Pancreas (tissue), 10 donors: Measurements from ENCODE around the gene SLC13A1. TPM values are rescaled to one million over a fixed set of nuclear protein-coding genes. Genes with fewer than 3 reads are reported as not detected.

Experiments used
- ATAC-seq, 4 donors: fragments of 200-7000 bp; cut with Tn5 transposase; one replicate each; pipeline versions ENCODE4 v1.8.0 to v1.9.1; 2020; ENCODE audit warnings: mild to moderate bottlenecking in 4 of 4, moderate library complexity in 4 of 4
- DNase-seq, 6 donors: peaks; one replicate each; pipeline ENCODE4 v3.0.0-alpha.2; 2020
- FAIRE-seq: peaks from 2 replicates; lab custom pipeline; 2012; peaks lifted over from hg19 to GRCh38; lab: Jason Lieb, UNC
- H3K27ac ChIP-seq, 4 donors: fragments of 200-600 bp; sonication (generic); 1 replicate in 3 of 4; 2 replicates in 1 of 4; pipeline versions ENCODE4 v1.5.0 to v1.8.0; 2020
- H3K27me3 ChIP-seq, 4 donors: fragments of 200-600 bp; one replicate each; pipeline ENCODE4 v1.8.0; 2021
- H3K36me3 ChIP-seq, 3 donors: fragments of 200-600 bp; sonication (generic) in 1 of 3; one replicate each; pipeline versions ENCODE4 v1.5.0 to v1.8.0; 2020 to 2021
- H3K4me1 ChIP-seq, 3 donors: fragments of 200-600 bp; one replicate each; pipeline ENCODE4 v1.8.0; 2021
- H3K4me3 ChIP-seq, 4 donors: fragments of 200-600 bp; sonication (generic) in 2 of 4; one replicate each; pipeline versions ENCODE4 v1.5.0 to v1.8.0; 2020 to 2021
- H3K9me3 ChIP-seq, 4 donors: fragments of 200-600 bp; one replicate each; pipeline ENCODE4 v1.8.0; 2021
- CTCF ChIP-seq, 4 donors: fragments of 200-600 bp; sonication (generic) in 3 of 4; IDR thresholded peaks; one replicate each; pipeline versions ENCODE4 v1.5.0 to v1.8.0; 2021; ENCODE audit warnings: antibody characterized with exemption in 4 of 4
- WGBS, 2 donors: extraction: QIAGEN DNeasy Blood & Tissue Kit; methylation state at CpG; one replicate each; pipeline ENCODE4 v1.1.7; 2013; 5-methylcytosine and 5-hydroxymethylcytosine counted together
- intact Hi-C, 3 donors: fragments of 100-400 bp; cut with DNase I; formaldehyde crosslinking; loops; one replicate each; pipeline versions ENCODE4 v1.11.1 to v1.14.2; 2022
- polyA plus RNA-seq, 2 donors: library from polyadenylated mRNA; stranded (reverse); fragments of 200-250 nt; gene quantifications; one replicate each; pipeline ENCODE4 v1.2.3, GENCODE V29; 2013
- total RNA-seq, 6 donors: library from RNA; stranded (reverse); fragmentation: NEBNext Ultra II Directional in 4 of 6; extraction: Animal tissue kit (Norgen Biotek cat#: 25700) in 4 of 6; gene quantifications; one replicate each; pipeline versions ENCODE4 v1.2.1 to v1.2.4, GENCODE V29; 2021 to 2023
- donor health status: healthy with polysubstance abuse.
- donor health status: DM: no; HTN: no; CAD: no; lungs with moderate emphysema.
- donor health status: DM: no; HTN: no; CAD: no.
- donor health status: control.
- donor health status: control.
- donor health status: Bipolar disorder and iron deficiency.
- donor health status: DM: yes; HTN: yes; CAD: no.
- donor health status: DM: no; HTN: no; CAD: no.
- donor health status: DM: no; HTN: no; CAD: no.
- donor health status: DM: yes; HTN: yes; CAD: no.

Gene SLC13A1
- total and polyA plus RNA-seq, 8 donors, result 0.02 to 0.19 (median 0.09) TPM; not detected in 3

- intact Hi-C loops, result no loop called here
These were observed 79.5 kb downstream of the SLC13A1 start for GRCh38 chr7:123120286-123120685.

GRCh38 chr7:123115331-123115730 lies 84.4 kb downstream of the SLC13A1 start:
- ATAC-seq (no peak), FAIRE-seq (no peak)
- no peak for TF ChIP-seq CTCF (IDR thresholded peaks at IDR 0.05)

More at GRCh38 chr7:123120286-123120685, 79.5 kb downstream of the SLC13A1 start:
- no peak for DNase-seq
- Histone ChIP-seq H3K4me3 (no peak overlapping the region), H3K4me1 (no peaks in the 10 kb centered on the region), H3K27ac (no peak overlapping the region), H3K27me3 (no peaks in the 10 kb centered on the region), H3K36me3 (no peaks in the 10 kb centered on the region), H3K9me3 (no peaks in the 10 kb centered on the region)
- ATAC-seq, result no peak
- no peak for TF ChIP-seq CTCF (IDR thresholded peaks at IDR 0.05)
- FAIRE-seq, result no peak

GRCh38 chr7:123114288-123114687 lies 85.5 kb downstream of the SLC13A1 start:
- no peak for DNase-seq
- no peak overlapping the region for H3K27ac ChIP-seq
- intact Hi-C loops, result no loop called here
- no peaks in the 10 kb centered on the region for H3K4me1 ChIP-seq
- no peak for TF ChIP-seq CTCF (IDR thresholded peaks at IDR 0.05)
- H3K4me3 ChIP-seq, result no peak overlapping the region
- FAIRE-seq, result peak; percentile 54
- WGBS, 2 donors, result 85 to 94% methylated on average over 2 of the region's 2 CpGs
- no peaks in the 10 kb centered on the region for H3K36me3 ChIP-seq
- H3K27me3 ChIP-seq, result no peaks in the 10 kb centered on the region
- no peaks in the 10 kb centered on the region for H3K9me3 ChIP-seq
- no peak for ATAC-seq

More at GRCh38 chr7:123115331-123115730, 84.4 kb downstream of the SLC13A1 start:
- WGBS, 2 donors, result 86 to 88% methylated on average over 3 of the region's 3 CpGs
- DNase-seq, result no peak
- Histone ChIP-seq H3K9me3 (no peaks in the 10 kb centered on the region), H3K27me3 (no peaks in the 10 kb centered on the region), H3K36me3 (no peaks in the 10 kb centered on the region), H3K27ac (no peak overlapping the region), H3K4me3 (no peak overlapping the region), H3K4me1 (no peaks in the 10 kb centered on the region)
- intact Hi-C loops, result no loop called here

GRCh38 chr7:123112833-123113232 lies 86.9 kb downstream of the SLC13A1 start:
- no peak for FAIRE-seq

More at GRCh38 chr7:123112833-123113232, 86.9 kb downstream of the SLC13A1 start:
- H3K4me3 ChIP-seq, result no peak overlapping the region
- 75 to 88% methylated on average over 1 of the region's 1 CpG for WGBS, 2 donors
- no peak for TF ChIP-seq CTCF (IDR thresholded peaks at IDR 0.05)
- H3K9me3 ChIP-seq, result no peaks in the 10 kb centered on the region
- no peaks in the 10 kb centered on the region for H3K36me3 ChIP-seq
- H3K27me3 ChIP-seq, result no peaks in the 10 kb centered on the region
- ATAC-seq (no peak), DNase-seq (no peak)
- intact Hi-C loops, result no loop called here
- no peaks in the 10 kb centered on the region for H3K4me1 ChIP-seq
- no peak overlapping the region for H3K27ac ChIP-seq
